ENCODE measurements around the gene VAMP8. TPM values are rescaled to one million over a fixed set of nuclear protein-coding genes. Genes with fewer than 3 reads are reported as not detected.

VAMP8 gene
- total RNA-seq, 1 experiment from 2014 or later, result not detected

DNA sequence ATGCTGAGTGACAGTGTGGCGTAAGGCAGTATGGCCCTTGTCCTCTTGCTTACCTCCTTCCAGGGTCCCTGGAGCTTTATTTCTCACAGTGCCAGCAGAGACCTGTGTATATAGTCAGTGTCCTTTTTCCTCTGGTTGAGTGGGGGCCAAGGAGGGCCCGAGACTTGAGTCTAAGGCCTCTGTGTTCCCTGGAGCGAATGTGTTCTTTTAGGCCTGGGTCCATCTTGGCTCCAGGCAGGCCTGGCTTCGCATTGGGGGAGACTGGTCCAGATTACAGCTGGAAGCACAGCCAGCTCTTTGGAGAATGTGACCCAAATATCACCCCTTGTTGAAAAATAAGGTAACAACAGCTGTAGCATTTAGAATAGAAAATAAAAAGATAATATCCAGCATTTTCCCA, 11.8 kb downstream of the VAMP8 start:
- ChIA-PET CTCF (no interaction called here), POLR2A (ENCODE audit: low non-redundant PET) (no interaction called here)
- no peak overlapping the region for H3K27ac ChIP-seq (ENCODE audit: low read depth, low read length, poor library complexity, severe bottlenecking)
- DNase-seq (ENCODE audit: low spot score), result no peak
- no peaks in the 10 kb centered on the region for H3K27me3 ChIP-seq (replicated peaks; ENCODE audit: insufficient read depth, low read depth, low read length, poor library complexity)
- intact Hi-C loops (cut with micrococcal nuclease; ENCODE audit: unreplicated experiment), result no loop called here
- TF ChIP-seq EZH2 (IDR thresholded peaks at IDR 0.05; ENCODE audit: borderline replicate concordance, low read depth, low read length, poor library complexity, severe bottlenecking), result no peak
- TF ChIP-seq, protein P1, sequence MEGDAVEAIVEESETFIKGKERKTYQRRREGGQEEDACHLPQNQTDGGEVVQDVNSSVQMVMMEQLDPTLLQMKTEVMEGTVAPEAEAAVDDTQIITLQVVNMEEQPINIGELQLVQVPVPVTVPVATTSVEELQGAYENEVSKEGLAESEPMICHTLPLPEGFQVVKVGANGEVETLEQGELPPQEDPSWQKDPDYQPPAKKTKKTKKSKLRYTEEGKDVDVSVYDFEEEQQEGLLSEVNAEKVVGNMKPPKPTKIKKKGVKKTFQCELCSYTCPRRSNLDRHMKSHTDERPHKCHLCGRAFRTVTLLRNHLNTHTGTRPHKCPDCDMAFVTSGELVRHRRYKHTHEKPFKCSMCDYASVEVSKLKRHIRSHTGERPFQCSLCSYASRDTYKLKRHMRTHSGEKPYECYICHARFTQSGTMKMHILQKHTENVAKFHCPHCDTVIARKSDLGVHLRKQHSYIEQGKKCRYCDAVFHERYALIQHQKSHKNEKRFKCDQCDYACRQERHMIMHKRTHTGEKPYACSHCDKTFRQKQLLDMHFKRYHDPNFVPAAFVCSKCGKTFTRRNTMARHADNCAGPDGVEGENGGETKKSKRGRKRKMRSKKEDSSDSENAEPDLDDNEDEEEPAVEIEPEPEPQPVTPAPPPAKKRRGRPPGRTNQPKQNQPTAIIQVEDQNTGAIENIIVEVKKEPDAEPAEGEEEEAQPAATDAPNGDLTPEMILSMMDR (conservative IDR thresholded peaks at IDR 0.05; ENCODE audit: low read depth, low read length), result no peak
- no peak overlapping the region for H3K4me3 ChIP-seq (ENCODE audit: low read depth, low read length, poor library complexity, severe bottlenecking)
- H3K9me3 ChIP-seq (ENCODE audit: low read depth, low read length, poor library complexity, severe bottlenecking), result no peaks in the 10 kb centered on the region
- BruUV-seq (replicated peaks), result no TSS peak
- H3K36me3 ChIP-seq (ENCODE audit: insufficient read depth, low read length, poor library complexity, severe bottlenecking), result no peaks in the 10 kb centered on the region
- peaks cover 24% of the 10 kb centered on the region for H3K4me1 ChIP-seq (ENCODE audit: insufficient read depth, low read length, poor library complexity, severe bottlenecking)

GRCh38 chr2:85589982-85590791, 12.8 kb downstream of the VAMP8 start:
- ChIA-PET CTCF (no interaction called here), POLR2A (ENCODE audit: low non-redundant PET) (no interaction called here)
- BruUV-seq (replicated peaks), result no TSS peak
- H3K27me3 ChIP-seq (replicated peaks; ENCODE audit: insufficient read depth, low read depth, low read length, poor library complexity), result no peaks in the 10 kb centered on the region
- no peak overlapping the region for H3K4me3 ChIP-seq (ENCODE audit: low read depth, low read length, poor library complexity, severe bottlenecking)
- intact Hi-C loops (cut with micrococcal nuclease; ENCODE audit: unreplicated experiment), result no loop called here
- peak overlapping the region; percentile 56 for H3K27ac ChIP-seq (ENCODE audit: low read depth, low read length, poor library complexity, severe bottlenecking)
- peak; percentile 58 for DNase-seq (ENCODE audit: low spot score)
- peaks cover 17% of the 10 kb centered on the region for H3K4me1 ChIP-seq (ENCODE audit: insufficient read depth, low read length, poor library complexity, severe bottlenecking)
- H3K36me3 ChIP-seq (ENCODE audit: insufficient read depth, low read length, poor library complexity, severe bottlenecking), result no peaks in the 10 kb centered on the region
- no peaks in the 10 kb centered on the region for H3K9me3 ChIP-seq (ENCODE audit: low read depth, low read length, poor library complexity, severe bottlenecking)
- no peak for TF ChIP-seq EZH2 (IDR thresholded peaks at IDR 0.05; ENCODE audit: borderline replicate concordance, low read depth, low read length, poor library complexity, severe bottlenecking)
- TF ChIP-seq, protein P1 (conservative IDR thresholded peaks at IDR 0.05; ENCODE audit: low read depth, low read length), result no peak

- no peak overlapping the region for H3K4me3 ChIP-seq (ENCODE audit: low read depth, low read length, poor library complexity, severe bottlenecking)
- intact Hi-C loops (cut with micrococcal nuclease; ENCODE audit: unreplicated experiment), result no loop called here
- H3K27ac ChIP-seq (ENCODE audit: low read depth, low read length, poor library complexity, severe bottlenecking), result peak overlapping the region; percentile 56
- BruUV-seq (replicated peaks), result no TSS peak
- CTCF ChIA-PET, result no interaction called here
- H3K9me3 ChIP-seq (ENCODE audit: low read depth, low read length, poor library complexity, severe bottlenecking), result no peaks in the 10 kb centered on the region
- DNase-seq (ENCODE audit: low spot score), result no peak
- H3K27me3 ChIP-seq (replicated peaks; ENCODE audit: insufficient read depth, low read depth, low read length, poor library complexity), result no peaks in the 10 kb centered on the region
- H3K36me3 ChIP-seq (ENCODE audit: insufficient read depth, low read length, poor library complexity, severe bottlenecking), result no peaks in the 10 kb centered on the region
- POLR2A ChIA-PET (ENCODE audit: low non-redundant PET), result no interaction called here
- no peak for TF ChIP-seq EZH2 (IDR thresholded peaks at IDR 0.05; ENCODE audit: borderline replicate concordance, low read depth, low read length, poor library complexity, severe bottlenecking)
- TF ChIP-seq, protein P1 (conservative IDR thresholded peaks at IDR 0.05; ENCODE audit: low read depth, low read length), result no peak
- peaks cover 16% of the 10 kb centered on the region for H3K4me1 ChIP-seq (ENCODE audit: insufficient read depth, low read length, poor library complexity, severe bottlenecking)
Measured at GRCh38 chr2:85590950-85591349, 13.6 kb downstream of the VAMP8 start.
